Measurements from ENCODE around the gene PRDM11. TPM values are rescaled to one million over a fixed set of nuclear protein-coding genes. Genes with fewer than 3 reads are reported as not detected.
A peak's percentile ranks its signal among the peaks of the same experiment; 100 is the strongest.

The PRDM11 gene
- total and polyA plus RNA-seq, 10 of the 15 experiments (the other 5 are each of a cell fraction or from before 2014, with no cell fraction given), result 0.03 to 2.4 (median 0.53) TPM

- TF ChIP-seq, protein P1, sequence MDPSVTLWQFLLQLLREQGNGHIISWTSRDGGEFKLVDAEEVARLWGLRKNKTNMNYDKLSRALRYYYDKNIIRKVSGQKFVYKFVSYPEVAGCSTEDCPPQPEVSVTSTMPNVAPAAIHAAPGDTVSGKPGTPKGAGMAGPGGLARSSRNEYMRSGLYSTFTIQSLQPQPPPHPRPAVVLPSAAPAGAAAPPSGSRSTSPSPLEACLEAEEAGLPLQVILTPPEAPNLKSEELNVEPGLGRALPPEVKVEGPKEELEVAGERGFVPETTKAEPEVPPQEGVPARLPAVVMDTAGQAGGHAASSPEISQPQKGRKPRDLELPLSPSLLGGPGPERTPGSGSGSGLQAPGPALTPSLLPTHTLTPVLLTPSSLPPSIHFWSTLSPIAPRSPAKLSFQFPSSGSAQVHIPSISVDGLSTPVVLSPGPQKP (IDR thresholded peaks at IDR 0.05; ENCODE audit: low read depth, low read length), result no peak
- TF ChIP-seq GABPA (IDR thresholded peaks at IDR 0.05; ENCODE audit: low read depth) (0 out of 2 replicates have a peak, but pooled peaks have one; percentile 16), EP300 (IDR thresholded peaks at IDR 0.05; ENCODE audit: borderline replicate concordance in 1 of 2, control insufficient read depth in 1 of 2, low read depth in 2 of 2, low read length in 2 of 2) (no peak), NR2F1 (conservative IDR thresholded peaks at IDR 0.05) (no peak), RFX5 (IDR thresholded peaks at IDR 0.05; ENCODE audit: low read depth, low read length) (no peak), DPF2 (IDR thresholded peaks at IDR 0.05) (no peak), ZNF274 (IDR thresholded peaks at IDR 0.05; ENCODE audit: insufficient read depth, insufficient read length) (no peak), HCFC1 (IDR thresholded peaks at IDR 0.05; ENCODE audit: low read length) (no peak), YY1 (IDR thresholded peaks at IDR 0.05; ENCODE audit: low read depth, low read length) (peak; percentile 47; the same call in 1 of the 2 replicates), MEF2A (IDR thresholded peaks at IDR 0.05; ENCODE audit: insufficient read depth, low read depth, low read length) (no peak), ESRRA (IDR thresholded peaks at IDR 0.05; ENCODE audit: low read length) (no peak), CHD4 (IDR thresholded peaks at IDR 0.05) (no peak), WRNIP1 (IDR thresholded peaks at IDR 0.05; ENCODE audit: borderline replicate concordance, low read depth, low read length) (no peak), BACH1 (IDR thresholded peaks at IDR 0.05; ENCODE audit: borderline replicate concordance) (no peak), MEF2B (IDR thresholded peaks at IDR 0.05; ENCODE audit: partially characterized antibody, poor library complexity, severe bottlenecking) (no peak), RUNX3 (IDR thresholded peaks at IDR 0.05; ENCODE audit: low read length) (peak; percentile 18; the same call in 1 of the 2 replicates)
- TF ChIP-seq, protein P2, sequence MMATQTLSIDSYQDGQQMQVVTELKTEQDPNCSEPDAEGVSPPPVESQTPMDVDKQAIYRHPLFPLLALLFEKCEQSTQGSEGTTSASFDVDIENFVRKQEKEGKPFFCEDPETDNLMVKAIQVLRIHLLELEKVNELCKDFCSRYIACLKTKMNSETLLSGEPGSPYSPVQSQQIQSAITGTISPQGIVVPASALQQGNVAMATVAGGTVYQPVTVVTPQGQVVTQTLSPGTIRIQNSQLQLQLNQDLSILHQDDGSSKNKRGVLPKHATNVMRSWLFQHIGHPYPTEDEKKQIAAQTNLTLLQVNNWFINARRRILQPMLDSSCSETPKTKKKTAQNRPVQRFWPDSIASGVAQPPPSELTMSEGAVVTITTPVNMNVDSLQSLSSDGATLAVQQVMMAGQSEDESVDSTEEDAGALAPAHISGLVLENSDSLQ (IDR thresholded peaks at IDR 0.05), result no peak
- TF ChIP-seq, protein P3, sequence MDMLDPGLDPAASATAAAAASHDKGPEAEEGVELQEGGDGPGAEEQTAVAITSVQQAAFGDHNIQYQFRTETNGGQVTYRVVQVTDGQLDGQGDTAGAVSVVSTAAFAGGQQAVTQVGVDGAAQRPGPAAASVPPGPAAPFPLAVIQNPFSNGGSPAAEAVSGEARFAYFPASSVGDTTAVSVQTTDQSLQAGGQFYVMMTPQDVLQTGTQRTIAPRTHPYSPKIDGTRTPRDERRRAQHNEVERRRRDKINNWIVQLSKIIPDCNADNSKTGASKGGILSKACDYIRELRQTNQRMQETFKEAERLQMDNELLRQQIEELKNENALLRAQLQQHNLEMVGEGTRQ (IDR thresholded peaks at IDR 0.05; ENCODE audit: borderline replicate concordance, low read depth, low read length), result no peak
- TF ChIP-seq, protein P4, sequence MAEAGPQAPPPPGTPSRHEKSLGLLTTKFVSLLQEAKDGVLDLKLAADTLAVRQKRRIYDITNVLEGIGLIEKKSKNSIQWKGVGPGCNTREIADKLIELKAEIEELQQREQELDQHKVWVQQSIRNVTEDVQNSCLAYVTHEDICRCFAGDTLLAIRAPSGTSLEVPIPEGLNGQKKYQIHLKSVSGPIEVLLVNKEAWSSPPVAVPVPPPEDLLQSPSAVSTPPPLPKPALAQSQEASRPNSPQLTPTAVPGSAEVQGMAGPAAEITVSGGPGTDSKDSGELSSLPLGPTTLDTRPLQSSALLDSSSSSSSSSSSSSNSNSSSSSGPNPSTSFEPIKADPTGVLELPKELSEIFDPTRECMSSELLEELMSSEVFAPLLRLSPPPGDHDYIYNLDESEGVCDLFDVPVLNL (IDR thresholded peaks at IDR 0.05; ENCODE audit: low read depth, low read length), result no peak
Observed at GRCh38 chr11:45146072-45147016, at the start of gene PRDM11 (continued).
